HG03095 (cell line): ENCODE results near the gene KIF2C.
A peak's percentile ranks its signal among the peaks of the same experiment; 100 is the strongest.
"Not testable (repeated sequence)": the region's sequence is repeated elsewhere in the genome, so short reads cannot be mapped to it uniquely, and the experiment has no call there.

Source experiments
- ATAC-seq: cut with Tn5 transposase; IDR thresholded peaks from one replicate; pipeline ENCODE4 v1.9.1; 2021; ENCODE audit warnings: moderate library complexity; ENCODE audit not compliant: unreplicated experiment

KIF2C gene

DNA sequence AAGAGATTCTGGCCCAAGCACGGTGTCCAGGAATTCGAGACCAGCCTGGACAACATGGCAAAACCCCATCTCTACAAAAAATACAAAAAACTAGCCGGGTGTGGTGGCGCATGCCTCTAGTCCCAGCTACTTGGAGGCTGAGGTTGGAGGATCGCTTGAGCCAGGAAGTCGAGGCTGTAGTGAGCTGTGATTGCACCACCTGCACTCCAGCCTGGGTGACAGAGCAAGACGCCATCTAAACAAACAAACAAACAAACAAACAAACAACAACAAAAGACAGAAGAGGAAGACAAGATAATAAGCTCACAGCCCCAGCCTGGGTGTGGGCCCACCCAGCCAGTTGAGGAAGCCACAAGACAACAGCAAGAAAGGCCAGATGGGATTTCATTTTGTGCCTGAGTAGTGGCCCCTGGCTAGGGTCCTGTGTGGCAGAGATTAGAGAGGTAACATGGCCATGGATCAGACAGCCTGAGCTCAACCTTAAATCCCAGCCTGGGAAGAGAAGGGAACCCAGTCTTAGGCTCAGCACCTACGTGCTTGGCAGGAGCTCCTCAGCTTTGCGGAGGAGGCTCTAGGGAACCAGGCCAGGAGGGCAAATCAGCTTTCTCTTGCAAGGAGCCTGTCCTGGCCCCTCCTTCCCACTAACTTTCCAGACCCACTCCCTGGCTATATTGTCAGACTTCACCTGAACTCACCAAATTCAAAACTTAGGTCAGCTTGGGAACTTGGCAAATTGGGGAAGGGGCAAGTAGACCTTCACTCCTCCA is 53.3 kb downstream of the KIF2C start:
- no peak for ATAC-seq

DNA sequence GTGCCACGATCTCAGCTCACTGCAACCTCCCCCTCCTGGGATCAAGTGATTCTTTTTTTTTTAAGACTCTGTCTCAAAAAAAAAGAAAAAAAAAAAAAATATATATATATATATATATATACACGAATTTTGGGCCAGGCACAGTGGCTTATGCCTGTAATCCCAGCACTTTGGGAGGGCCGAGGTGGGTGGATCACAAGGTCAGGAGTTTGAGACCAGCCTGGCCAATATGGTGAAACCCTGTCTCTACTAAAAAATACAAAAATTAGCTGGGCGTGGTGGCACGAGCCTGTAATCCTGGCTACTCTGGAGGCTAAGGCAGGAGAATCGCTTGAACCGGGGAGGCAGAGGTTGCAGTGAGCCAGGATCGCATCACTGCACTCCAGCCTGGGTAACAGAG is 58.2 kb downstream of the KIF2C start:
- not testable (repeated sequence) for ATAC-seq

DNA sequence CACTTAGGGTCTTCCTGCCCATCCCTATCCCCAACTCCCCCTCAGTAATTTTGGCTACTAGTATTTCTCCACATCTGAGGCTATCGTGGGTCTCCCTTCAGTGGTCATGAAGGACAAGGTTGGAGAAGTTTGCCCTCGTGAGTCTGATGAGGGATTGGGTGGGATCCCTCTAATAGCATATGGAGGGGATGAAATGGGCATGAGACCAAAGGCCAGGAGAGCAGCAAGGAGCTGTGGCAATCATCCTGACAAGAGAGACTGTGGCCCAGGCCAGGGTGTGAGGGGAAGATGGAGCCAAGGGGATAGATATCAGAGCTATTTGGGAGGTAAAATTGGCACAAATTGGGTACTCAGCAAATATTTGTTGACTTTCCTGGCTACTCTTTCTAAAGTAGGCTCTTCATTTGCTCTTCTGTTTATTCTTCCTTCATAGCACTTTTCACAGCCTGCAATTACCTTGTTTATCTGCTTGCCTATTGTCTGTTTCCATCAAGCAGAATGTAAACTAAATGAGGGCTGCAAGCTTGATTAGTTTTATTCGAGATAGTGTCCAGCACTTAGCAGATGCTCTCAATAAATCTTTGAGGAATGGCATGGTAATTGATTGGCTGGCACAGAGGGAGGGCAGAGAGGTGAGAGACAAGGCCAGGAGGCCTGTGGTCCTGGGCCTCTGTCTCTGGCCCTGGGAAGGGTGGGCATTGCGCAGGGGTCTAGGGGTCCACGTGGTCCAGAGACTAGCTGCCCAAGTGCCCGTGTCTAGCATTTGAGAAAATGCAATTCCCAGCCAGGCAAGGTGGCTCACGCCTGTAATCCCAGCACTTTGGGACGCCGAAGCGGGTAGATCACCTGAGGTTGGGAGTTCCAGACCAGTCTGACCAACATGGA is 59.1 kb downstream of the KIF2C start:
- no peak for ATAC-seq

DNA sequence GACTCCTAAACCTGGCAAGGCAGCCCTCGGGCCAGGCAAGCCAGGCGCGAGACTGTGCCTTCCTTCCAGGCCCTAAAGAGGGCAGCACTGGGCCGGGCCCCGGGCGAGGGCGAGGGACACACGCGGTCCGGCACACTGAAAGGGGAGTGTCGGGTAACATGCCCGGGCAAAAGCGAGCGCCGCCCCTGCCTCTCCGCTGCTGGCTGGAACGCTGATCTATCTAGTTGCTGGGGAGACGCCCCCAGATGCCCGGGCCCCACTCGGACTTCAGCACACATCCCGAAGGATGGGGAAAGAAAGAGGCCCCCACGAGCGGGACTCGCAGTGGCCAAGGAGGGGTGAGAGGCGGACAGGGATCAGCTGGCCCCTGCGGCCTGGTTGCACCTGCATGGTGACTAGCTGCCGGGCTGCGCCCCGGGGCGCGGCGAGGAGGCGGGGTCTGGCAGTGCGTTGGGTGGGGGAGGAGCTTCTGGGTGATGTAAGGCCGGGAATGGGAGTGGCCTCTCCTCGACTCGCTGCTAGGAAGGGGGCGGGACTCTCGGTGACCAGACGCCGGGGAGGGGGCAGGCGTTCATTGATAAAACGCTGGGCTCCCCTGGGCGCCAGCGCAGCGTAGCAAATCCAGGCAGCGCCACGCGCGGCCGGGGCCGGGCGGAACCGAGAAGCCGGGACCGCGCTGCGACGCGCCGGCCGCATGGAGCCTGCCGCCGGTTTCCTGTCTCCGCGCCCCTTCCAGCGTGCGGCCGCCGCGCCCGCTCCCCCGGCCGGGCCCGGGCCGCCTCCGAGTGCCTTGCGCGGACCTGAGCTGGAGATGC is 60.3 kb downstream of the KIF2C start, which contains the start of gene PLK3:
TSS of gene PLK3 (plus strand) at position 608 of the 815 bp plus-strand sequence. CDS start at position 695, 87 bp downstream.
- peak; percentile 80 for ATAC-seq

DNA sequence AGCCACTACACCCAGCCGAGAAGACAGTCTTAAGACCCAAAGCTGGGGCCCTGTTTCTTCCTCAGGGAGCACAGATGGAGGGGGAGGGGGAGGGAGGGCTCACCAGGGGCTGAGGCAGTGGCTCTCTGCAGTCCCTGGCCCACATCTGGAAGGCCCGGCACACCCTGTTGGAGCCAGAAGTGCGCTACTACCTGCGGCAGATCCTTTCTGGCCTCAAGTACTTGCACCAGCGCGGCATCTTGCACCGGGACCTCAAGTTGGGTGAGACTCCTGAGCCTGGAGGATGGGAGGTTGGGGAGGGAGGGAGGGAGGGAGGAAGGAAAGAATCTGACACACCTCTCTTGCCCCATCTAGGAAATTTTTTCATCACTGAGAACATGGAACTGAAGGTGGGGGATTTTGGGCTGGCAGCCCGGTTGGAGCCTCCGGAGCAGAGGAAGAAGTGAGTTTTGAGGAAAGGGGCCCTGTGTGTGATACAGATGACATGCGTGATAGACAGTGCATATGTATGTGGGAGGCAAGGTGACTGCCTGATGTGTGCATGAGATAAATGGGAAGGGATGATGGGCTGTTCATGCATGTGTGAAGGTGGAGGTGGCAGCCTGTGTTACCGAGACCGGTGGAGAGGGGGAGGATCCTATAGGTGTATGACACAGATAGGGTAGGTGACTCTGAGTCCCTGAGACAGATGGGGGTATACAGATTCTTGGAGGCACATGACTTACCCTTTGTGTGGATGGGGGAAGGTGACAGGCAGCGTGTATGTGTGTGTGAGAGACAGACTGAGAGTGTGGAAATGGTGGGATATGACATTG is 62.1 kb downstream of the KIF2C start:
- no peak for ATAC-seq

DNA sequence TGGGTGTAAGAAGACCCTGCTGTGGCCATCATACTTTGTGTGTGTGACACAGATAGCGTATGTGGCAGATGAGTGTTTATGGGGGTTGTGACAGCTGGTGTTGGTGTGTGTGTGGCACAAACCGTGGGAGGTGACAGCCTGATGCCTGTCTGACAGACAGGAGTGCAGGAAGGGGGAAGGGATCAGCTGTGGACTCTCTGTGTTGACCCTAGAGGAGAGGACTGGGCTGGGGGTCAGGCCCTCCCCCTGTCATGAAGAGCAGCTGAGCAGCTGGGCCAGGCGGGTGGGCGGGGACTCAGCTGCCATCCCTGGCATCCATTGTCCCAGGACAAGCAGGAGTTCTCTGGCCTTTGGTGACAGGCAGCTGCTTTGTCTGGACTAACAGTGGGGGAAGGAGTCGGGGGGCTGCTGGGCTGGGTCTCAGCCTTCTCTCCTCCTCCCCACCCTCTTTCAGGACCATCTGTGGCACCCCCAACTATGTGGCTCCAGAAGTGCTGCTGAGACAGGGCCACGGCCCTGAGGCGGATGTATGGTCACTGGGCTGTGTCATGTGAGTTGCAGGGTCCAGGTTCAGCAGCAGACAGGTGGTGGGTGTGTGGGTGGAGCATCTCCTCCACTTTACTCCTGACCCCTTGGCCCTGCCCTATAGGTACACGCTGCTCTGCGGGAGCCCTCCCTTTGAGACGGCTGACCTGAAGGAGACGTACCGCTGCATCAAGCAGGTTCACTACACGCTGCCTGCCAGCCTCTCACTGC is 62.8 kb downstream of the KIF2C start:
- no peak for ATAC-seq

DNA sequence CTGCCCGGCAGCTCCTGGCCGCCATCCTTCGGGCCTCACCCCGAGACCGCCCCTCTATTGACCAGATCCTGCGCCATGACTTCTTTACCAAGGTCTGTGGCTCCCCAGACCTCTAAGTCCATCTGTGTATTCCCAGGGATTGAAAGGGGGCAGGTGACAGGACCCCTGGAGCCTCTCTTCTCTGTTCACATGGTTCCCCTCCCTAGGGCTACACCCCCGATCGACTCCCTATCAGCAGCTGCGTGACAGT is 63.4 kb downstream of the KIF2C start:
- ATAC-seq: no peak

DNA sequence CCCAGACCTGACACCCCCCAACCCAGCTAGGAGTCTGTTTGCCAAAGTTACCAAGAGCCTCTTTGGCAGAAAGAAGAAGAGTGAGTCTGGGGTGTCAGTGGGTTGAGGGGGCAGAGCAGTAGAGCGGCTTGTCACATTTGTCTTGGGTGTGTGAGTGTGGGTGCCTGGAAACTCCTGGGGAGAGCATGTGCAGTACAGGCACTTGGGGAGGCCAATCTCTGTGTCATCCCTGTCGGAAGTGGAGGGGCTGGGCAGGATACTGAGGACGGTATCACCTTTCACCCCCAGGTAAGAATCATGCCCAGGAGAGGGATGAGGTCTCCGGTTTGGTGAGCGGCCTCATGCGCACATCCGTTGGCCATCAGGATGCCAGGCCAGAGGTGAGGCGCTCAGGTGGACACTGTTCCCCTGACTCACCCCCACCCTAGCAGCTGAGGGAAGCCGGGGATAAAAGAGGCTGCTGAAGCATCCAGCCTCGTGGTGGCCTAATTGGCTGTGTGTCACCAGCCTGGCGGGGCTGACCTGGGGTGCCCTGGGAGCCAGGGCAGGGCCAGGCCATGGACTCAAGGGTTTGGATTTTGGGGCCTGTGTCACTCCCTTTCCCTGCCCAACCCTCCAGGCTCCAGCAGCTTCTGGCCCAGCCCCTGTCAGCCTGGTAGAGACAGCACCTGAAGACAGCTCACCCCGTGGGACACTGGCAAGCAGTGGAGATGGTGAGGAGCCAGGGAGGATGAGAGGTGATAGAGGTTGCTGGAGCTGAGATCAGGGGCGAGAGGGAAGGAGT is 63.9 kb downstream of the KIF2C start:
- no peak for ATAC-seq

DNA sequence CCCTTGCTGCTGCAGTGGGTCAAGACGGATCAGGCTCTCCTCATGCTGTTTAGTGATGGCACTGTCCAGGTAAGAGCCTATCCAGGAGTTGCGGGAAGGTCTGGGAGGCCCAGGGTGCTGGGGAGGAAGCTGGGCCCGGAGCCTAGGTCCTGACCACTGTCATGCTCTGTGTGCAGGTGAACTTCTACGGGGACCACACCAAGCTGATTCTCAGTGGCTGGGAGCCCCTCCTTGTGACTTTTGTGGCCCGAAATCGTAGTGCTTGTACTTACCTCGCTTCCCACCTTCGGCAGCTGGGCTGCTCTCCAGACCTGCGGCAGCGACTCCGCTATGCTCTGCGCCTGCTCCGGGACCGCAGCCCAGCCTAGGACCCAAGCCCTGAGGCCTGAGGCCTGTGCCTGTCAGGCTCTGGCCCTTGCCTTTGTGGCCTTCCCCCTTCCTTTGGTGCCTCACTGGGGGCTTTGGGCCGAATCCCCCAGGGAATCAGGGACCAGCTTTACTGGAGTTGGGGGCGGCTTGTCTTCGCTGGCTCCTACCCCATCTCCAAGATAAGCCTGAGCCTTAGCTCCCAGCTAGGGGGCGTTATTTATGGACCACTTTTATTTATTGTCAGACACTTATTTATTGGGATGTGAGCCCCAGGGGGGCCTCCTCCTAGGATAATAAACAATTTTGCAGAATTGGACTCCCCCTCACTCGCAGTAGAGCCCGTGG is 65.8 kb downstream of the KIF2C start:
- no peak for ATAC-seq

DNA sequence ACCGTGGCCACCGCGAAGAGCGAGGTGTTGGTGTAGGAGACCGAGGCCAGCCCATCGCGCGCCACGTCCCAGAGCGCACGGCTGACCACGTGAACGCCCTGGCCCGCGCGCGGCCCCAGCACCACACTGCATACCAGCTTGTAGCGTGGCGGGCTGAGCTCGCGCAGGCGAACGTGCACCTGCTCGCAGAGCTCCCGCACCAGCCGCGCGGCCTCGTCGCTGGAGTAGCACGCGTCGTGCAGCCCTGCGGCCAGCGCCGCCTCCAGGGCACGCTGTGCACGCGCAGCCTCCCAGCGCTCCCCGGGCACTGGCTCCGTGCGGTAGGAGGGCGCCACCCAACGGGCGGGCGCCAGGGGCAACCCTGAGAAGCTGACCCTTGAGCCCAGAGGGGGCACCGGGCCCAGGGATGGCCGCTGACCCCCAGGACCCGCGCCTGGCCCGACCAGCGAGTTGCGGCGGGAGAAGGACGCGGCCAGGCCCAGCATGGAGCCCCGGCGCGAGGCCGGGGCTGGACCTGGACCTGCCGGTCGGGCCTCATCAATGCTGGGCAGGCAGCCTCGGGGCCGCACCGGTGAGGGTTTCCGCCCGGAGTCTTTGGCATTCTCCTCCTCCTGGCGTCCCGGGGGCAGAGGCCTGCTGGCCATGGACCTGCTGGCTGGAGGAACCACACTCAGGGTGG is 66.5 kb downstream of the KIF2C start:
- no peak for ATAC-seq

DNA sequence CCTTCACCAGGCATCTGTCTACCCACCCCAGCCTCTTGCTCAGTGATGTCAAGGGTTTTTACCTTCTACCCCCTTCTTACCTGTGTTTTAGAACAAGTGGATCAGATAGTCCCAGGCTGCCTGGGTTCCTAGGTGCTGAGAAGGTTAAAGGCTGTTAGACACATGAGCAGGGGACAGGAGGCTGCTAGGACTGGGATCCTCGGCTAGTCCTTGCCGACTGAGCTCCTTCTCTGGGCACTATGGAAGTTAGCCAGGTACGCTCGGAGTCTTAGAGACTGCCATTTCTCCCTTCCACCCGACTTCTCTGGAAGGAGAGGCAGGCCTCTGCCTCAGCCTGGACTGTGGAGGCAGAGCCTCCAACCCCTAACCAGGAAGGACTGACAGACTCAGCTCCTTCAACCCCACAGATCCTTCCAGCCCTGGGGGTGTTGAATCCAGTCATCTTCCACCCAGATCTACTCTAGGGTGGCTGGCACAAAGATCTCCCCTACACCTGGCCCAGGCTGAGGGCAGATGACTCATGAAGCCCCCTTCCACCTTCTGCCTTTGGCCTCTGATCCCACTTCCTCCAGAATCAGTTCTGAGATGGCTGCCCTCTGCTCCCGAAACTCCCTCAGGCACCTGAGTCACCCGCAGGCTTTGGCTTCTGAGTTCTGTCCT is 67.2 kb downstream of the KIF2C start, which contains the start of gene DYNLT4:
TSS of gene DYNLT4 (minus strand) at position 648 of the 660 bp plus-strand sequence. CDS start 683 bp downstream, outside the sequence.
- no peak for ATAC-seq

DNA sequence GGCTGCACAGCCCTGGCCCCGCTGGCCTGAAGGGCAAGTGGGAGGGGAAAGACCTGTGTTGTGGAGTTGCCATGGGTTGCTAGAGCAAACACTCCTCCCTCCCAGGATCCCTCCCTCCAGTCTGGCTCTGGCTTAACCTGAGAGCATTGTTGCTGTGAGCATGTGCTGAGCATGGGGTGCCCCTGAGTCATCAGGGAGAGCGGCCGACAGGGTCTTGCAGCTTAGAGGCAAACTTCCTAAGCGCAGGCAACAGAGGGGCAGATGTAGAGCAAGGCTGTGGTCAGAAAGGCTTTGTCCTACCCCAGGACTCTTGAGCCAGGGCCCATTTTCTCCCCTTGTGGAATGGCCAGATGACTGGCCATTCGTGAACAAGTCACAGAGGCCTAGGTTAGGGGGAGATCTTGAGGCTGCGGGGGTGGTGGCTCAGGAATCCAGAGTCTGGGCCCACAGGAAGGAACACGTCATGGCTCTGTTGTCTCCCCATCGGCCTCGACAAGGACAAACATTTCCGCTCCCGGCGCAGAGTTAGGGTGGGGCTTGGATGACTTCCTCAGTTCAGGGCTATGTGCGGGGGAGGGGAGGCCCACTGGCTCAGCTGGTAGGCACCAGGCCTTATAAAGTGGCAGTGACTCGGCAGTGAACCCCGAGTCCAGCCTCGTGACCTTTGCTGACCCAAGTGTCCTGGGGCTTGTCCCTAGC is 67.9 kb downstream of the KIF2C start:
- ATAC-seq: no peak

DNA sequence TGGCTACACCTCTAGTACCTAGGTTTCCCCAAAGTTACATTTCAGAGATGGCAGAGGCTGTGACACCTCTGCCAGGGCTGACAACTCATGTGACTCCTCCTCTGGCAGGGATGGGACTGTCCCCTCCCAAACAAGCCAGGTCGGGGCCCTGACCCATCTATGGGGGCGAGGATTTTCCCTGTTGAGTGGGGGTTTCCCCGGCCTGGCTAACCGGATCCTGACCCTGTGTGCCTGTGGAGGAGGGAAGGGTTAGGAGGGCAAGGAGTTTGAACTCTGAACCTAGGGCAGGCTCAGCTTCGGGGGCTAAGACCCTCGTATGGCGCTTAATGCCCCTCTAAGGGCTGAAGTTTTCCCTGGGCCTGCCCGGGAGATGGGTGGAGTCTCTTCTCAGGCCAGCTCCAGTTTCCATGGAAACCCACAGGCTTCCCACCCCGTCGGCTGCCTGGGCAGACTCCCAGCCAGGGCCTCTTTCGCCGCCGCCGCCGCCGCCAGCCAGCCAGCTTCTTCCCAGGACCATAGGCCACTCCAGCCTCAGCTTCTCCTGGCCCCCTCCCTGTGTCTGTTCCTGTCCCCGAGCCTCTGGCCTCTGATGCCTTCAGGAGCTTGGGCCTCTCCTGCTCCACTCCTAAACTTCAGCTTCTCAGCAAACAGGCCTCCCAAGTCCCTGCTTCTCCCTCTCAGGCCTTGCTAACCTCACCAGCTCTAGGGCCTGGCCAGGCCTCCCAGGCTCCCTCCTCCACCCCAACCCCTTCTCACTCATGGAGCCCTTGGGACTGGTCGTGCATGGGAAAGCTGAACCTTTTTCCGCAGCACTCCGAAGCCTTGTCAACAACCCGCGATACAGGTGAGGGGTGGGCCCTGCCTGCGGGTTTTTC is 68.7 kb downstream of the KIF2C start, which contains the start of gene BTBD19:
TSS of gene BTBD19 (plus strand) at position 461 of the 875 bp plus-strand sequence. CDS start at position 759, 298 bp downstream.
- no peak for ATAC-seq

DNA sequence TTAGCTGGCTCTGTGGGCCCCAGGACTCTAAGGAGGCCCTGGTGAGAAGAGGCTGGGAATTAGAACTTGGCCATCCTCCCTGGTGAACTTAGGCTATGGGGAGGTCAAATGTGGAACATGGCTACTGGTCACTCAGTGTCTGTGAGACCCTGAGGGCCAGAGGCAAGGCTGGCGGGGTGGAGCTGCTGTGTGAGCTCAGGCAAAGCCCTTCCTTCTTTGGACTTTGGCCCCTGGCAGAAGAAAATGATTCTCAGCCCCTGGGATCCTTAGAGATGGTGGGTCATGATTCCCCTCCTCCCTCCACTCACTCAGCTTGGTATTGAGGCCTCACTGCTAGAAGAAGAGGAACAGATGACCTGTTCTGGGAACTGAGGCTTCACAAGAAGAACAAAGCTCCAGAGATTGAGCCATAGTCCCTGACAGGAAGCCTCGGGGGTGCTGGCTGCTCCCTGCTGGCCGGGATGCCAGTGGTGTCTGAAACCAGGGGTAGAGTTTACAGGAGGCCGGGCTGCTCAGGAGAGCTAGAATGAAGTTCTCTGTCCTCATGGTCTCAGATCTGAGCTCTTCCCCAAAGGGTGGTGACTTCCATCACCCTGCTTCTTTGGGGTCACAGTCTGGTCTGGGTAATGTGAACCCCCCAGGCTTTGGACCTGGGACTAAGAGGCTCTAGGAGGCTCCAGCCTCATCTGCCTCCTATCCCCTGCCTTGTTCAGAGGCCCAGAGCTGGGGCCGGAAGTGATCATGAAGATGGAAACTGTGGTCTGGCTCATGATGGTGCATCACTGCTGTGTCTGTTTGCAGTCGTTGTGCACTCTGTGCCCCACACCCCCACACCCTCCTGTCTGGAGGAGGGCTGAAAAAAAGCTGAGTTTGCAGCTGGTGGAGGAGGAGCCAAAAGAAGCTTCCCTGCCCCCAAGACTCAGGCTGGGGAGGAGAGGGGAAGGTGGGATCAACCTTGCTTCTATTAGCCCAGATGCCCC is 69.6 kb downstream of the KIF2C start:
- ATAC-seq: peak; percentile 45
